ENCODE results near the gene OLFML2B. TPM values are rescaled to one million over a fixed set of nuclear protein-coding genes. Genes with fewer than 3 reads are reported as not detected.

OLFML2B gene
- total RNA-seq, 1 donor from 2014 or later, result 3.4 TPM

DNA sequence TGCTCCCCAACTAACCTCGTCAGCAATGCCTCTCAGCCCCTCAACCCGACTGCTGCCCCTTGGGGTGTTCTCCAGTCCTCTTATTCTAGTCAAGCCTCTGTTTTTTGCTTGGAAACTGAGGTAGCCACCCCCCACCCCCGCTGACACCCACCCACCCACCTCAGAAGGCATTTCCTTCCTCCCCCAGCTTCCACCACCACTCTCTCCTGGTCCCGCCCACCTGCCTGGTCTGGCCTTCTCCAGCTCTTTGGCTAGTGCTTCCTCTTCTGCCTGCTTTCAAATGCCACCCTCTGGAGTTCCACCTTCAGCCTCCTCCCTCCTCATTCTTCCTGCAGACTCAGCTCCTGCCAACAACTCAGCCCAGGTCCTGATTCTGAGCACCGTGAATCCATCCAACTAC, 35.3 kb downstream of the OLFML2B start:
- no peaks in the 10 kb centered on the region for H3K4me1 ChIP-seq
- peaks cover 6% of the 10 kb centered on the region for H3K36me3 ChIP-seq
- intact Hi-C loops (cut with micrococcal nuclease), result no loop called here
- TF ChIP-seq, protein P1, sequence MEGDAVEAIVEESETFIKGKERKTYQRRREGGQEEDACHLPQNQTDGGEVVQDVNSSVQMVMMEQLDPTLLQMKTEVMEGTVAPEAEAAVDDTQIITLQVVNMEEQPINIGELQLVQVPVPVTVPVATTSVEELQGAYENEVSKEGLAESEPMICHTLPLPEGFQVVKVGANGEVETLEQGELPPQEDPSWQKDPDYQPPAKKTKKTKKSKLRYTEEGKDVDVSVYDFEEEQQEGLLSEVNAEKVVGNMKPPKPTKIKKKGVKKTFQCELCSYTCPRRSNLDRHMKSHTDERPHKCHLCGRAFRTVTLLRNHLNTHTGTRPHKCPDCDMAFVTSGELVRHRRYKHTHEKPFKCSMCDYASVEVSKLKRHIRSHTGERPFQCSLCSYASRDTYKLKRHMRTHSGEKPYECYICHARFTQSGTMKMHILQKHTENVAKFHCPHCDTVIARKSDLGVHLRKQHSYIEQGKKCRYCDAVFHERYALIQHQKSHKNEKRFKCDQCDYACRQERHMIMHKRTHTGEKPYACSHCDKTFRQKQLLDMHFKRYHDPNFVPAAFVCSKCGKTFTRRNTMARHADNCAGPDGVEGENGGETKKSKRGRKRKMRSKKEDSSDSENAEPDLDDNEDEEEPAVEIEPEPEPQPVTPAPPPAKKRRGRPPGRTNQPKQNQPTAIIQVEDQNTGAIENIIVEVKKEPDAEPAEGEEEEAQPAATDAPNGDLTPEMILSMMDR (IDR thresholded peaks at IDR 0.05; ENCODE audit: borderline replicate concordance), result no peak
- H3K4me3 ChIP-seq, result no peak overlapping the region
- peaks cover 17% of the 10 kb centered on the region for H3K9me3 ChIP-seq (replicated peaks)
- H3K27me3 ChIP-seq (ENCODE audit: low read depth), result no peaks in the 10 kb centered on the region
- H3K27ac ChIP-seq (replicated peaks), result no peak overlapping the region
- no peak for DNase-seq

DNA sequence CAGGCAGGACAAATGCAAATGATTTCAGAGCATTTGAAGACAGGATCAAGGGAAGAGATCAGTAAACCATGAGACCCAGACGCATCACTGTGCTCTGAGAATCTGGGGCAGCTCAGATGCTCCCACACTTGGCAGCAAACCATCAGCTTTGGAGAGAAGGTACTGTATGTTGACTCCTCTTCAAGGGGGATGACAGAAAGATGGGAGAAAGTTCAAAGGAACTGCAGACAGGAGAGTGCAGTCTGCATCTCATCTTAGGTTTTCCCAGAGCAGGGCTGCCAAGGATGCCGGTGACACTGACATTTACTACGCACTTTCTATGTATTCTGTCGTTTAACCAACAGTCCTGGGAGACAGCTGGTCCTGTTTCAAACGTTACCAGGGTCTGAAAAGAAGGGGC, 35.8 kb downstream of the OLFML2B start:
- Histone ChIP-seq H3K9me3 (replicated peaks) (peaks cover 17% of the 10 kb centered on the region), H3K4me3 (no peak overlapping the region), H3K27me3 (ENCODE audit: low read depth) (no peaks in the 10 kb centered on the region), H3K27ac (replicated peaks) (no peak overlapping the region), H3K4me1 (no peaks in the 10 kb centered on the region), H3K36me3 (peaks cover 6% of the 10 kb centered on the region)
- intact Hi-C loops (cut with micrococcal nuclease), result no loop called here
- TF ChIP-seq, protein P1 (IDR thresholded peaks at IDR 0.05; ENCODE audit: borderline replicate concordance), result no peak
- DNase-seq, result no peak

DNA sequence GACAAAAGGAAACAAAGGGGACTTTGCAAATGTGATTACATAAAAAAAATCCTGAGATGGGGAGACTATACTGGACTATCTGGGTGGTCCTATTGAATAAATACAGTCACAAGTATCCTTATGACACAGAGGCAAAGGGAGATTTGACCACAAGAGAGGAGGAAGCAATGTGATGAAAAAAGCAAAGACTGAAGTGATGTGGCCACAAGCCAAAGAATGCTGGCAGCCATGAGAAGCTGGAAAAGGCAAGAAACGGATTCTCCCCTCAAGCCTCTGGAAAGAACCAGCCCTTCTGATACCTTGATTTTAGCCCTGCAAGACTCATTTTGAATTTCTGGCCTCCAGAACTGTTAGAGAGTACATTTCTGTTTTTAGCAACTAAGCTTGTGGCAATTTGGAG, 36.4 kb downstream of the OLFML2B start:
- TF ChIP-seq, protein P1 (IDR thresholded peaks at IDR 0.05; ENCODE audit: borderline replicate concordance), result no peak
- no peak overlapping the region for H3K27ac ChIP-seq (replicated peaks)
- H3K4me3 ChIP-seq, result no peak overlapping the region
- intact Hi-C loops (cut with micrococcal nuclease), result no loop called here
- H3K4me1 ChIP-seq, result no peaks in the 10 kb centered on the region
- no peaks in the 10 kb centered on the region for H3K27me3 ChIP-seq (ENCODE audit: low read depth)
- DNase-seq, result no peak
- H3K36me3 ChIP-seq, result peaks cover 6% of the 10 kb centered on the region
- peaks cover 17% of the 10 kb centered on the region for H3K9me3 ChIP-seq (replicated peaks)

DNA sequence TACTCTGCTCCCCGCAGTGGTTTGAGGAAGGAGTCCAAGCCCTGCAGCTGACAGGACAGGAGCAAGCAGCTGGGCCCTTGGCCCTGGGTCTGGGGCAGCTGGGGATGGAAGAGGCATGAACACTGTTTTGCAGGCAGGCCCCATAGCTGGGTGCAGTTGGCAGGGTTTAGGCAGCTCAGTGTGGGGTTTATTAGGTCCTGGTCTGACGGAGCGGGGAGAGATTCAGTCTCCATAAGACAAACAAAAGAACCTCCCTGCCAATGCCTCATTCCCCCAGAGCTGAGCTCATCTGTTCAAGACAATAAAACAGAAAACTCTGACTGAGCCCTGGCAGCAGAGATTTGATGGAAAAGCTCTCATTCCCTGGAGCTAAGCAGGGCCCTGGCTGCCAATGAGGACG, 37.3 kb downstream of the OLFML2B start:
- no peak overlapping the region for H3K27ac ChIP-seq (replicated peaks)

DNA sequence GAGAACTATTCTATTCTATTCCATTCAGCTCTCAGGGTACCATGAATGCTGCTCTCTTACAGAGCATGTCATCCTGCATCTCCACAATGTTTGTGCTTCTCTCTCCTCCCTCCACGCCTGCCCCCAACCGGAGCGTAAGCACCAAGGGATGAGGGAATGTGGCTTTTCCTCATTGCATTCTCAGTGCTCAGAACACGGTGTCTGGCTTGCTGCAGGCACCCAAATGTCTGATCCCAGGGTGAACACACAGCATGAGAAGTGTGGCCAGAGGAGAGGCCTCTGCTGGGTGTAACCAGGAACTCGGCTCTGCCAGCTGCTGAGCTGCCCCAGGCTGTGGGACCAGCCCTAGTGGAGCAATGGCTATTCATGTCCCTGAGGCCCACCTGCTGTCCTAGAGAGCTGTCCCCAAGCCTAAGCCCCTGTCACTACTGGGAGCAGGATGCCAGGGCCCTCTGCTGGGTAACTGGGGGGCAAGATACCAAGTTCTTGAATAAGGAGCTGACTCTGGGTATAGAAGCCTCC, 38.3 kb downstream of the OLFML2B start:
- no peaks in the 10 kb centered on the region for H3K4me1 ChIP-seq
- DNase-seq, result no peak
- H3K36me3 ChIP-seq, result peaks cover 6% of the 10 kb centered on the region
- TF ChIP-seq, protein P1 (IDR thresholded peaks at IDR 0.05; ENCODE audit: borderline replicate concordance), result no peak
- peaks cover 17% of the 10 kb centered on the region for H3K9me3 ChIP-seq (replicated peaks)
- H3K27ac ChIP-seq (replicated peaks), result no peak overlapping the region
- H3K27me3 ChIP-seq (ENCODE audit: low read depth), result no peaks in the 10 kb centered on the region
- H3K4me3 ChIP-seq, result no peak overlapping the region
- intact Hi-C loops (cut with micrococcal nuclease), result no loop called here

More for the DNA sequence above, 37.3 kb downstream of the OLFML2B start:
- Histone ChIP-seq H3K9me3 (replicated peaks) (peaks cover 17% of the 10 kb centered on the region), H3K27me3 (ENCODE audit: low read depth) (no peaks in the 10 kb centered on the region), H3K4me3 (no peak overlapping the region), H3K36me3 (peaks cover 6% of the 10 kb centered on the region), H3K4me1 (no peaks in the 10 kb centered on the region)
- intact Hi-C loops (cut with micrococcal nuclease), result no loop called here
- TF ChIP-seq, protein P1 (IDR thresholded peaks at IDR 0.05; ENCODE audit: borderline replicate concordance), result no peak
- DNase-seq, result no peak
